Testis (tissue), 3 donors: Measurements from ENCODE around the gene SLC29A1. TPM values are rescaled to one million over a fixed set of nuclear protein-coding genes. Genes with fewer than 3 reads are reported as not detected.
"Not testable (repeated sequence)": the region's sequence is repeated elsewhere in the genome, so short reads cannot be mapped to it uniquely, and the experiment has no call there.

Experiments used
- DNase-seq: peaks from one replicate; pipeline ENCODE4 v3.0.0-alpha.2; 2019
- H3K27ac ChIP-seq, 2 donors: fragments of 200-600 bp; sonication (generic); one replicate each; pipeline ENCODE4 v1.5.1; 2019
- H3K27me3 ChIP-seq: fragments of 200-600 bp; sonication (generic); one replicate; pipeline ENCODE4 v1.5.1; 2019
- H3K36me3 ChIP-seq: fragments of 200-600 bp; sonication (generic); one replicate; pipeline ENCODE4 v1.5.1; 2017; ENCODE audit warnings: low read depth; ENCODE audit errors: missing control alignments
- H3K4me1 ChIP-seq: fragments of 200-600 bp; sonication (generic); one replicate; pipeline ENCODE4 v1.5.1; 2019
- H3K4me3 ChIP-seq, 2 donors: fragments of 200-600 bp; sonication (generic); one replicate each; pipeline ENCODE4 v1.5.1; 2017 to 2019
- H3K9me3 ChIP-seq: fragments of 200-600 bp; sonication (generic); one replicate; pipeline ENCODE4 v1.5.1; 2017
- CTCF ChIP-seq, 3 experiments: fragments of 450-650 bp in 2 of 3; fragments of 200-600 bp in 1 of 3; sonication (generic) in 1 of 3; IDR thresholded peaks; one replicate each; pipeline ENCODE4 v1.5.1; 2016 to 2019; ENCODE audit warnings: antibody characterized with exemption in 3 of 3, mild to moderate bottlenecking in 2 of 3, moderate library complexity in 1 of 3
- POLR2A ChIP-seq: fragments of 450-650 bp; IDR thresholded peaks from one replicate; pipeline ENCODE4 v1.6.1; 2017; ENCODE audit warnings: antibody characterized with exemption, mild to moderate bottlenecking, moderate library complexity
- WGBS, 2 donors: methylation state at CpG; one replicate each; pipeline ENCODE4 v1.1.5; 2018; 5-methylcytosine and 5-hydroxymethylcytosine counted together
- intact Hi-C: fragments of 100-400 bp; cut with DNase I; formaldehyde crosslinking; loops from one replicate; pipeline ENCODE4 v1.15.1; 2023; ENCODE audit warnings: low total_unique reads
- polyA plus RNA-seq: library from polyadenylated mRNA; stranded (reverse); fragments of 350-450 nt; fragmentation: Illumina TruSeq; extraction: RNeasy Lipid Tissue Mini Kit (QIAGEN cat#74804); gene quantifications from one replicate; pipeline ENCODE4 v1.2.3, GENCODE V29; 2014; ENCODE audit warnings: low read depth, low replicate concordance; ENCODE audit not compliant: insufficient read depth
- total RNA-seq, 2 donors: library from RNA; depleted of rRNA; stranded (reverse); fragments of >200 nt; gene quantifications; one replicate each; pipeline ENCODE4 v1.2.3, GENCODE V29; 2016

Gene SLC29A1
- total and polyA plus RNA-seq, 3 donors from 2014 or later = 41.2 to 70.0 (median 51.3) TPM

- TF ChIP-seq POLR2A = no peak
- no peak for TF ChIP-seq CTCF (IDR thresholded peaks at IDR 0.05)
- Histone ChIP-seq H3K9me3 (no peaks in the 10 kb centered on the region), H3K4me3 (no peak overlapping the region), H3K27me3 (no peaks in the 10 kb centered on the region), H3K27ac (no peak overlapping the region), H3K36me3 (no peaks in the 10 kb centered on the region), H3K4me1 (no peaks in the 10 kb centered on the region)
- WGBS, 2 donors = 84 to 99% methylated on average over 5 of the region's 5 CpGs
- intact Hi-C loops = no loop called here
- DNase-seq = no peak
Measured at GRCh38 chr6:44194326-44194725, 29.1 kb upstream of the SLC29A1 start.

- H3K27me3 ChIP-seq, H3K4me1 ChIP-seq, H3K9me3 ChIP-seq, DNase-seq, intact Hi-C loops, H3K4me3 ChIP-seq, H3K27ac ChIP-seq, H3K36me3 ChIP-seq: not testable (repeated sequence)
- 96 to 98% methylated on average over 11 of the region's 11 CpGs for WGBS, 2 donors
Measured at GRCh38 chr6:44196351-44196750, 27.0 kb upstream of the SLC29A1 start.

- H3K4me3 ChIP-seq = no peak overlapping the region
- no peak for DNase-seq
- H3K27me3 ChIP-seq = no peaks in the 10 kb centered on the region
- H3K27ac ChIP-seq = no peak overlapping the region
- no peaks in the 10 kb centered on the region for H3K9me3 ChIP-seq
- TF ChIP-seq CTCF (IDR thresholded peaks at IDR 0.05) = no peak
- TF ChIP-seq POLR2A = no peak
- H3K4me1 ChIP-seq = peaks cover 11% of the 10 kb centered on the region
- 78 to 82% methylated on average over 3 of the region's 3 CpGs for WGBS, 2 donors
- H3K36me3 ChIP-seq = no peaks in the 10 kb centered on the region
- intact Hi-C loops = no loop called here
Measured at GRCh38 chr6:44198684-44199083, 24.7 kb upstream of the SLC29A1 start.

GRCh38 chr6:44199883-44200282 is 23.5 kb upstream of the SLC29A1 start:
- WGBS, 2 donors = 65 to 79% methylated on average over 4 of the region's 4 CpGs
- Histone ChIP-seq H3K27me3 (no peaks in the 10 kb centered on the region), H3K9me3 (no peaks in the 10 kb centered on the region), H3K4me1 (peaks cover 11% of the 10 kb centered on the region), H3K4me3 (no peak overlapping the region), H3K27ac (no peak overlapping the region), H3K36me3 (no peaks in the 10 kb centered on the region)
- no peak for TF ChIP-seq CTCF (IDR thresholded peaks at IDR 0.05)
- no peak for TF ChIP-seq POLR2A
- DNase-seq = no peak
- intact Hi-C loops = no loop called here

- intact Hi-C loops = no loop called here
- DNase-seq = no peak
- no peaks in the 10 kb centered on the region for H3K36me3 ChIP-seq
- 70 to 100% methylated on average over 2 to 3 of the region's 3 CpGs for WGBS, 2 donors
- no peaks in the 10 kb centered on the region for H3K9me3 ChIP-seq
- H3K4me1 ChIP-seq = peaks cover 11% of the 10 kb centered on the region
- no peak overlapping the region for H3K4me3 ChIP-seq
- TF ChIP-seq POLR2A = no peak
- TF ChIP-seq CTCF (IDR thresholded peaks at IDR 0.05) = no peak
- no peaks in the 10 kb centered on the region for H3K27me3 ChIP-seq
- no peak overlapping the region for H3K27ac ChIP-seq
Measured at GRCh38 chr6:44201200-44201599, 22.2 kb upstream of the SLC29A1 start.
